RWPE2 (cell line): ENCODE results near the gene DEFB128.

Experiments
- ATAC-seq: fragments of 200-7000 bp; cut with Tn5 transposase; 3 replicates; pipeline ENCODE4 v1.9.1; 2021; ENCODE audit warnings: low read depth
- DNase-seq: peaks from one replicate; pipeline ENCODE4 v3.0.0-alpha.2; 2020; ENCODE audit warnings: low spot score
- H3K27ac ChIP-seq: fragments of 450-650 bp; 2 replicates; pipeline ENCODE4 v1.5.1; 2017; ENCODE audit warnings: mild to moderate bottlenecking; ENCODE audit not compliant: poor library complexity, severe bottlenecking
- H3K27me3 ChIP-seq: fragments of 250-450 bp; sonication (Bioruptor Pico); 2 replicates; pipeline ENCODE4 v1.5.1; 2021; ENCODE audit warnings: mild to moderate bottlenecking, moderate library complexity; ENCODE audit not compliant: insufficient read depth, poor library complexity, severe bottlenecking
- H3K36me3 ChIP-seq: fragments of 250-450 bp; sonication (Bioruptor Pico); 2 replicates; pipeline ENCODE4 v1.5.1; 2020; ENCODE audit warnings: low read depth, mild to moderate bottlenecking, moderate library complexity
- H3K4me1 ChIP-seq: fragments of 250-450 bp; sonication (Bioruptor Pico); 2 replicates; pipeline ENCODE4 v1.5.1; 2021; ENCODE audit warnings: mild to moderate bottlenecking, moderate library complexity; ENCODE audit not compliant: insufficient read depth, poor library complexity, severe bottlenecking
- H3K4me3 ChIP-seq: fragments of 250-450 bp; sonication (Bioruptor Pico); 2 replicates; pipeline ENCODE4 v1.5.1; 2021; ENCODE audit warnings: mild to moderate bottlenecking, moderate library complexity; ENCODE audit not compliant: severe bottlenecking
- H3K9me3 ChIP-seq: fragments of 250-450 bp; sonication (Bioruptor Pico); 2 replicates; pipeline ENCODE4 v1.5.1; 2021; ENCODE audit warnings: mild to moderate bottlenecking, moderate library complexity; ENCODE audit not compliant: severe bottlenecking
- TF ChIP-seq, protein P1 (sequence below): fragments of 450-650 bp; IDR thresholded peaks from one replicate; pipeline ENCODE4 v1.5.1; 2017; ENCODE audit warnings: mild to moderate bottlenecking, moderate library complexity; ENCODE audit not compliant: poor library complexity, severe bottlenecking

The DEFB128 gene

DNA sequence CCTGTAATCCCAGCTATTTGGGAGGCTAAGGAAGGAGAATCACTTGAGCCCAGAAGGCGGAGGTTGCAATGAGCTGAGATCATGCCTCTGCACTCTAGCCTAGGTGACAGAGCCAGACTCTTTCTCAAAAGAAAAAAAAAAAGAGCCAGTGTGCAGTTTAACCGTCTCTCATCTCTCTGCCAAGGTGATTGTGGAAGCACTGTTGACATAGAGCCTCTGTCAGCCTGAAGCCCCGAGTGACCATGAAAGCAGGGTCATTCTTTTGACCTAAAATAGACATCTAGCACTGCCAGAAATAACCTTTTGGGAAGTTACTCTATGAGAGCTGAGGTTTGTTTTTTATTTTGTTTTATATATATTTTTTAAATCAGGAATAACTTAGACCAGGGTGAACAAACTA lies 24.9 kb downstream of the DEFB128 start:
- ATAC-seq (no peak), DNase-seq (no peak)
- Histone ChIP-seq H3K36me3 (no peaks in the 10 kb centered on the region), H3K4me1 (no peaks in the 10 kb centered on the region), H3K27ac (no peak overlapping the region), H3K4me3 (no peak overlapping the region), H3K27me3 (peaks cover 28% of the 10 kb centered on the region), H3K9me3 (no peaks in the 10 kb centered on the region)
- TF ChIP-seq, protein P1, sequence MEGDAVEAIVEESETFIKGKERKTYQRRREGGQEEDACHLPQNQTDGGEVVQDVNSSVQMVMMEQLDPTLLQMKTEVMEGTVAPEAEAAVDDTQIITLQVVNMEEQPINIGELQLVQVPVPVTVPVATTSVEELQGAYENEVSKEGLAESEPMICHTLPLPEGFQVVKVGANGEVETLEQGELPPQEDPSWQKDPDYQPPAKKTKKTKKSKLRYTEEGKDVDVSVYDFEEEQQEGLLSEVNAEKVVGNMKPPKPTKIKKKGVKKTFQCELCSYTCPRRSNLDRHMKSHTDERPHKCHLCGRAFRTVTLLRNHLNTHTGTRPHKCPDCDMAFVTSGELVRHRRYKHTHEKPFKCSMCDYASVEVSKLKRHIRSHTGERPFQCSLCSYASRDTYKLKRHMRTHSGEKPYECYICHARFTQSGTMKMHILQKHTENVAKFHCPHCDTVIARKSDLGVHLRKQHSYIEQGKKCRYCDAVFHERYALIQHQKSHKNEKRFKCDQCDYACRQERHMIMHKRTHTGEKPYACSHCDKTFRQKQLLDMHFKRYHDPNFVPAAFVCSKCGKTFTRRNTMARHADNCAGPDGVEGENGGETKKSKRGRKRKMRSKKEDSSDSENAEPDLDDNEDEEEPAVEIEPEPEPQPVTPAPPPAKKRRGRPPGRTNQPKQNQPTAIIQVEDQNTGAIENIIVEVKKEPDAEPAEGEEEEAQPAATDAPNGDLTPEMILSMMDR: no peak

GRCh38 chr20:157154-157553 lies 32.4 kb downstream of the DEFB128 start, which contains the start of gene DEFB127:
Gene DEFB127 (plus strand): TSS chr20:157454. CDS start chr20:157545, 91 bp downstream.
- ATAC-seq (no peak), DNase-seq (no peak)
- Histone ChIP-seq H3K27me3 (peaks cover 20% of the 10 kb centered on the region), H3K27ac (no peak within 1 kb of the TSS), H3K9me3 (no peaks in the 10 kb centered on the region), H3K4me3 (no peak within 1 kb of the TSS), H3K36me3 (no peaks in the 10 kb centered on the region), H3K4me1 (no peaks in the 10 kb centered on the region)
- TF ChIP-seq, protein P1: no peak

DNA sequence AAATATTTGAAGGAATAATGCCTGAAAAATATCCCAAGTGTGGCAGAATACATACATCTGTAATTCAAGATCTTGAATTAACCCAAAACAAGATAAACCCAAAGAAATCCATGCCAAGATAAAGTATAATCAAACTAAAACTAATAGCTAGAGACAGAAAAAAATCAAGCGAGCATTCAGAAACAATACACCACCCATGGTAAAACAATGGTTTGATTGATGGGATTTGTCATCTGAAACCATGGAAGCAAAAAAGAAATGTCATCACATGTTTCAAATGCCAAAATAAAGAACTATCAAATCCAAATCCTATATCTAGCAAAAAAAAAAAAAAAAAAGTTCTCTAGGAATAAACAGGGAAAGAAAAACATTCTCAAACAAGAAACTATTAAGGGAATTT lies 37.4 kb downstream of the DEFB128 start:
- no peak overlapping the region for H3K27ac ChIP-seq
- H3K27me3 ChIP-seq: peaks cover 29% of the 10 kb centered on the region
- TF ChIP-seq, protein P1: no peak
- H3K9me3 ChIP-seq: no peaks in the 10 kb centered on the region
- DNase-seq: no peak
- no peak for ATAC-seq
- H3K4me1 ChIP-seq: no peaks in the 10 kb centered on the region
- no peak overlapping the region for H3K4me3 ChIP-seq
- no peaks in the 10 kb centered on the region for H3K36me3 ChIP-seq

- TF ChIP-seq, protein P1: no peak
- Histone ChIP-seq H3K9me3 (no peaks in the 10 kb centered on the region), H3K27ac (no peak overlapping the region), H3K36me3 (no peaks in the 10 kb centered on the region), H3K27me3 (peaks cover 55% of the 10 kb centered on the region), H3K4me3 (no peak overlapping the region), H3K4me1 (no peaks in the 10 kb centered on the region)
- DNase-seq: no peak
- no peak for ATAC-seq
Observed at GRCh38 chr20:145877-146276, 43.6 kb downstream of the DEFB128 start.

- DNase-seq: no peak
- Histone ChIP-seq H3K9me3 (no peaks in the 10 kb centered on the region), H3K4me1 (no peaks in the 10 kb centered on the region), H3K27me3 (peaks cover 47% of the 10 kb centered on the region), H3K27ac (no peak within 1 kb of the TSS), H3K4me3 (no peak within 1 kb of the TSS), H3K36me3 (no peaks in the 10 kb centered on the region)
- no peak; the same call in 2 of the 3 replicates for ATAC-seq
- TF ChIP-seq, protein P1: no peak
Observed at GRCh38 chr20:142290-142689, 47.2 kb downstream of the DEFB128 start, which contains the start of gene DEFB126. Gene DEFB126 (plus strand): TSS chr20:142590. CDS start chr20:142629, 39 bp downstream.
